SIG-M5 treated with dmso at 0.1 percent for 504 hours (cell line): ENCODE results near the gene MARCKSL1.
"Not testable (repeated sequence)": the region's sequence is repeated elsewhere in the genome, so short reads cannot be mapped to it uniquely, and the experiment has no call there.

Experiments
- DNase-seq: peaks from one replicate; lab custom pipeline; 2025; ENCODE audit not compliant: unreplicated experiment; lab: John Stamatoyannopoulos, UW

Gene MARCKSL1

GRCh38 chr1:32291145-32291707 lies 44.8 kb downstream of the MARCKSL1 start:
- no peak for DNase-seq

DNA sequence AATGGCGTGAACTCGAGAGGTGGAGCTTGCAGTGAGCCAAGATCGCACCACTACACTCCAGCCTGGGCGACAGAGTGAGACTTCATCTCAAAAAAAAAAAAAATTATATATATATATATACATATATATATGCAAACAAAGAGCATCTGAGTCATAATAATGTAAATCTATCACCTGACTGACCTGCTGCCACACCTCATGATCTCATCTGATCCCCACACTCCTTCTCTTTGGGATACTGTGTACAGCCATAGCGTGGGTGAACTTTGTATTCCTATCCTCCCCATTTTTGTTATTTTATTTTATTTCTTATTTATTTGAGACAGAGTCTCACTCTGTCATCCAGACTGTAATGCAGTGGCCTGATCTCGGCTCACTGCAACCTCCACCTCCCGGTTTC lies 46.8 kb downstream of the MARCKSL1 start:
- DNase-seq: no peak

- no peak for DNase-seq
Measured at GRCh38 chr1:32286763-32287162, 49.3 kb downstream of the MARCKSL1 start.

- DNase-seq: no peak
Measured at GRCh38 chr1:32285658-32286057, 50.4 kb downstream of the MARCKSL1 start.

- DNase-seq: not testable (repeated sequence)
Measured at GRCh38 chr1:32284777-32285176, 51.3 kb downstream of the MARCKSL1 start.
